PFSK-1 (cell line): ENCODE results near the gene AFF2.

Source experiments
- FOXP2 ChIP-seq: optimal IDR thresholded peaks from 2 replicates; pipeline ENCODE3; 2011; ENCODE audit warnings: borderline replicate concordance, control low read depth, inconsistent platforms; ENCODE audit not compliant: insufficient read depth; ENCODE audit errors: extremely low read length, extremely low read depth
- POLR2AphosphoS5 ChIP-seq: IDR thresholded peaks from 2 replicates; pipeline ENCODE4 v1.6.1; 2012; ENCODE audit warnings: low read depth, mild to moderate bottlenecking, control low read depth, low read length, moderate library complexity
- REST ChIP-seq, 2 experiments: IDR thresholded peaks; 2 replicates each; pipeline versions ENCODE4 v1.6.1 to v1.8.0; 2011 to 2012; ENCODE audit warnings: low read depth in 2 of 2, low read length in 2 of 2, control low read depth in 1 of 2, inconsistent platforms in 1 of 2, mild to moderate bottlenecking in 1 of 2, moderate library complexity in 1 of 2; ENCODE audit not compliant: insufficient read depth in 1 of 2
- SIN3A ChIP-seq: IDR thresholded peaks from 2 replicates; pipeline ENCODE4 v1.6.1; 2012; ENCODE audit warnings: mild to moderate bottlenecking, low read length, moderate library complexity, borderline replicate concordance; ENCODE audit not compliant: insufficient read depth
- TAF1 ChIP-seq: IDR thresholded peaks from 2 replicates; pipeline ENCODE4 v1.6.1; 2012; ENCODE audit warnings: low read length, control low read depth, borderline replicate concordance; ENCODE audit not compliant: insufficient read depth

Gene AFF2

GRCh38 chrX:148620023-148620422, 119.6 kb downstream of the AFF2 start:
- TF ChIP-seq SIN3A (no peak), REST (IDR thresholded peaks at IDR 0.05; ENCODE audit: insufficient read depth in 1 of 2, low read depth in 2 of 2, low read length in 2 of 2) (no peak), POLR2AphosphoS5 (no peak), FOXP2 (no peak), TAF1 (no peak)

- TF ChIP-seq FOXP2 (no peak), POLR2AphosphoS5 (no peak), SIN3A (no peak), REST (IDR thresholded peaks at IDR 0.05; ENCODE audit: insufficient read depth in 1 of 2, low read depth in 2 of 2, low read length in 2 of 2) (no peak), TAF1 (no peak)
These were observed 124.6 kb downstream of the AFF2 start for GRCh38 chrX:148624951-148625474.

GRCh38 chrX:148628621-148629020, 128.2 kb downstream of the AFF2 start:
- TF ChIP-seq POLR2AphosphoS5: no peak
- no peak for TF ChIP-seq REST (IDR thresholded peaks at IDR 0.05; ENCODE audit: insufficient read depth in 1 of 2, low read depth in 2 of 2, low read length in 2 of 2)

- TF ChIP-seq FOXP2: no peak
- TF ChIP-seq SIN3A: no peak
- no peak for TF ChIP-seq TAF1
- TF ChIP-seq REST (IDR thresholded peaks at IDR 0.05; ENCODE audit: insufficient read depth in 1 of 2, low read depth in 2 of 2, low read length in 2 of 2): no peak
- TF ChIP-seq POLR2AphosphoS5: no peak
These were observed 129.0 kb downstream of the AFF2 start for GRCh38 chrX:148629434-148629833.

GRCh38 chrX:148632444-148632843, 132.0 kb downstream of the AFF2 start:
- no peak for TF ChIP-seq SIN3A
- TF ChIP-seq POLR2AphosphoS5: no peak
- no peak for TF ChIP-seq REST (IDR thresholded peaks at IDR 0.05; ENCODE audit: insufficient read depth in 1 of 2, low read depth in 2 of 2, low read length in 2 of 2)
- TF ChIP-seq FOXP2: no peak
